Erythroblast (primary cell): ENCODE data around the gene MUC4.

Experiments used
- GATA1 ChIP-seq: IDR thresholded peaks from 2 replicates; pipeline ENCODE4 v1.6.1; 2011; ENCODE audit warnings: low read depth, mild to moderate bottlenecking, control low read depth, low read length, moderate library complexity
- POLR2A ChIP-seq: IDR thresholded peaks from 2 replicates; pipeline ENCODE4 v1.6.1; 2011; ENCODE audit warnings: mild to moderate bottlenecking, low read length

DNA sequence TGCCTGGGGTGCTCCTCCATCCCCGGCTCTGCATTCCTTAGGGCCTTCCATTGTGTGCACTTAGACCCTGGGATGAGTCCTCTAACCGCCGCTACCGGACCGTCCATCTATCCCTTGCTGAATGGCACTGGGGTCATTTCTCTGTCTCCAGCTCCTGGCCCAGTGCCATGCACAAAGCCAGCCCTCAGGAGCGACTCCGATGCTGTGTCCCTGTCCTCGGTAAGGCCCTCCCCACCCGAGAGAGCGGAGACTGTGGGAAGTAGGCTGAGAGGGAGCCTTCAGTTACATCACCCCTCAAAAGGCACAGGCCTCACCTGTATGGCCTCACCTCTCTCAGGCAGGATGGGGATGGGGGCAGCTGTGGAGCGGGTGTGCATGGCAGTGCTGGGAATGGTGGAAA is 33.8 kb downstream of the MUC4 start:
- TF ChIP-seq POLR2A (no peak), GATA1 (no peak)
